OCI-M2 (cell line): ENCODE results near the gene PRPF6.

Source experiments
- DNase-seq: peaks from one replicate; lab custom pipeline; 2025; ENCODE audit not compliant: unreplicated experiment; lab: John Stamatoyannopoulos, UW

Gene PRPF6

DNA sequence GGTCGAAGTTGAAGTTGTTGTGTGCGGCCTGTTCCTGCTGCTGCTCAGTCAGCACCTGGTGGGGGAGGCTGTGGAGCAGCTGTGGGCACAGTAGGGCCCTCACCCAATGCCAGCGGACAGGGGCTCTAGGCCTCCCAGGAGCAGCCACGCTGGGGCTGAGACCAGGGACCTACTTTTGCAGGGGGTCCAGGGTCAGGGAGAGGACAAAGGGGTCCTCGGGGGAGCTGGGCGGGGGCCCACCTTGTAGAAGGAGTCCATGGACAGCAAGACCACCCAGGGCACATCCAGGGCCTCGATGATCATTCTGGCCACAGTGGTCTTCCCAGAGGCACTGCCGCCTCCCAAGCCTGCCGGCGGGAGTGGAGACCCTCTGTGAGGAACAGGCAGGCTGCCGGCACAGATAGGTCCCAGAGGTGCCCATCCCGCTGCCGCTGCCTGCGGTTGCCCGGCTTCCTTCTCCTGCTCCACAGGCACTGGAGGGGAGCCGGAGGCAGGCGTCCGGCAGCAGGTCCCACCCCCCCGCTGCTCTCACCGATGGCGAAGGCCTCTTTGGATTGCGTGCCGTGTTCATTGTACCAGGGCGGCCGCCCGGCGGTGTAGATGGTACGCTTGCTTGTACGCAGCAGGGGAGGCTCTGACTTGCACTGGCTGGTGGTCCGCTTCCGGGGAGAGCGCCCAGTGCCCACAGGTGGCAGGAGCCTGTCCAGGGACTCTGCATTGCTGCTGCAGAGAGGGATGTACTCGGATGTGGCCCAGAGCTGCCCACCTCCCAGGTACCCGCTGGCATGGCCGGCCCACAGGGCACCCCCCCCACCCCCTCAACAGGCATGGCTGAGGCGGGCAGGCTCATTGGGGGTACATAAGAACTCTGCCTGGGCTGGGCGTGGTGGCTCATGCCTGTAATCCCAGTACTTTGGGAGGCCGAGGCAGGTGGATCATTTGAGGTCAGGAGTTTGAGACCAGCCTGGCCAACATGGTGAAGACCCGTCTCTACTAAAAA is 34.7 kb upstream of the PRPF6 start:
- DNase-seq, result no peak

DNA sequence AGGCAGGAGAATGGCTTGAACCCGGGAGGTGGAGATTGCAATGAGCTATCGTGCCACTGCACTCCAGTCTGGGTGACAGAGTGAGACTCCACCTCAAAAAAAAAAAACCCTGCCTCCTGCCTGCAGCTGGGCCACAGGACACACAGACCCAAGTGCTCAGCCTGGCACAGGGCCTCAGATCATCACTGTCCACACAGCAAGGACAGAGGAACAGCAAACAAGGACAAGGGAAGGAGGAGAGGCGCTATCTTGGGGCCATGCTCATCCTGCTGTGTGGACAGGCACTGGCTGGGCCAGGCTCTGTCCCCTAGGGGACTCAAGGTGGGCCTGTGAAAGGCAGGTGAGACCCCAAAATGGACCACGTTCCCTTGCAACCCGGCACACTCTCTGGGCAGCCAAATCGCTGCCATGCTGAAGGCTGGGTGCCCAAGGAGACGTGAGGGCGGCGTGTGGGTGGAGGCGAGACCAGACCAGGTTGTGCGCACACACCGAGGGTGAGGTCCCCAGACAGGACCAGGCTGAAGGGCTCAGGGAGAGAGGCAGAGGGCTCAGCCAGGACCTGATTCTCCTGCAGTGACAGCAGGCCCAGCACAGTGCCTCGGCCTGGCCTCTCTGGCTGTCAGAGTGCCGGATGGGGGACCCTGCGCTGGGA is 33.8 kb upstream of the PRPF6 start:
- DNase-seq, result no peak

- DNase-seq, result no peak
Measured at GRCh38 chr20:63947638-63948456, 33.1 kb upstream of the PRPF6 start.

DNA sequence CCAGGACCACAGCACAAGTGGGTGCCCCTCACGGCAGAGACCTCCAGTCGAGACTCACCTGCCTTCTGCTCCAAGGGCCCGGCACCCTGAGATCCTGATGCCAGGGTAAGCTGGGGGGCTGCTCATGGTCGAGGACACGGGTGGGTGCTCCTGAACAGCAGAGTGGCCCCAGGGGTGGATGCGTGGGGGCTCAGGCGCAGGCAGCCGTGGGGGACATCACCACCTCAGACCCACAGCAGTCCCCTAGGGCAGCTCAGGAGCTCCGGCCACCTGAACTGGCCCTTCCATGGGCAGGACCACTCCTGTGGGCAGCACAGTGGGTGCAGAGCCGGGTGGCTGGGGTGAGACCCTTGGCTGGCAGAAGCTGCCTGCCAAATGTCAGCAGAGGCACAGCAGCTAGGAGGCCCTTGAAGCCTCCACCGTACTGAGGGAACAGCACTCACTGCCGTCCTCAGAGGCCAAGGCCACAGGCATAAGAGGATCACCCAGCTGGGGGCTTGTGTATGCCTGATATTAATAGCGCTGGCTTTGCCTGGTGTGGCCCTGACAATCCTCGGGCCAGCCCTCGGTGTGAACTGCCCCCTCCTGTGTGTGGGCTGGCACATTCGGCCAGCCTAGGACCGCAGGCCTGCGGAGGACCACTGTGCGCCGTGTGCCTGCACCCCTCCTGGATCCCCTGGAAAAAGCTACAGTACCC is 30.1 kb upstream of the PRPF6 start:
- no peak for DNase-seq

GRCh38 chr20:63951398-63952209 is 29.3 kb upstream of the PRPF6 start:
- no peak for DNase-seq

DNA sequence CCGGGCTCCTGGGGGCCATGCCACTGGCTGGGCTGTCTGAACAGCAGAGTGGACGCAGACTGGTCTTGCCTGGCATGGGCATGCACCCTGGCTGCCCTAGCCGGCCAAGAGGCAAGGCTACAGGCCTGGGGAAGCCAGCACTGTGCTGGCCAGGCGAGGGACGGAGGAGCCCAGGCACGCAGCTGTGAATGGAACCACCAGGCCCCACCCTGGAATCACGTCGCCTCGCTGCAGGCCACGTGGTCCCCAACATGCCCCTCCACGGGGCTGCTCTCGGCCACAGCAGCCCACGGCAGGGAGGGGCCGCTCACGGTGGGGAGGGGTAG is 28.8 kb upstream of the PRPF6 start:
- no peak for DNase-seq

- no peak for DNase-seq
Measured at GRCh38 chr20:63952769-63953168, 28.2 kb upstream of the PRPF6 start.

DNA sequence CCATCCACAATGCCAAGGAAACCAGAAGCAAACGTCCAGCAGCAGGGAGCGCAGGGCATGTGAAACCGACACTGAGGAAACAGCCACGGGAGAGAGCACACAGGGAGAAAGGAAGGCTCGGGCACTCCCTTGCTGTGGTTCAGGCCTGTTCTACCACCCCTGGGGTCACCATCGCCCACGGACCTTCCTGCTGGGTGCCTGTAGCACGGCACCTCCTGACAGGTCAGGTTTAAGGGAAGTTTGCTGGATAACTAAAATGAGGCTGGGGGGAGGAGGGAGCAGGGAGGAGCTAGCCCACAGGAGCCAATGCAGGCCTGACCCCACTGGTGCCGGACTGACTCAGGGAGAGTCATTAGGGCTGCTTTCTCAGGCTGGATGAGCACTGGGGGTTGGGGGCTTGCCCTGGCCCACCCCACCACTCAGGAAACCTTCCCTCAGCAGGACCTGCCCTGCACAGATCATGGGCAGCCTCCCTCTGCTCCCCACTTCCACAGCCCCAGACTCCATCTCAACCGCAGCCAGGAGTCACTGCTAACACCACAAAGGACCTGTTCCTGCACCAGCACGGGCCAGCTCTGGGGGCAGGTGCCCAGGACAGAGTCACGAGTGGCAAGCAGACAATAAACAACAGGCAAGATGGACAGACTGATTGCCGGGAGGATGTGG is 27.0 kb upstream of the PRPF6 start:
- no peak for DNase-seq

DNA sequence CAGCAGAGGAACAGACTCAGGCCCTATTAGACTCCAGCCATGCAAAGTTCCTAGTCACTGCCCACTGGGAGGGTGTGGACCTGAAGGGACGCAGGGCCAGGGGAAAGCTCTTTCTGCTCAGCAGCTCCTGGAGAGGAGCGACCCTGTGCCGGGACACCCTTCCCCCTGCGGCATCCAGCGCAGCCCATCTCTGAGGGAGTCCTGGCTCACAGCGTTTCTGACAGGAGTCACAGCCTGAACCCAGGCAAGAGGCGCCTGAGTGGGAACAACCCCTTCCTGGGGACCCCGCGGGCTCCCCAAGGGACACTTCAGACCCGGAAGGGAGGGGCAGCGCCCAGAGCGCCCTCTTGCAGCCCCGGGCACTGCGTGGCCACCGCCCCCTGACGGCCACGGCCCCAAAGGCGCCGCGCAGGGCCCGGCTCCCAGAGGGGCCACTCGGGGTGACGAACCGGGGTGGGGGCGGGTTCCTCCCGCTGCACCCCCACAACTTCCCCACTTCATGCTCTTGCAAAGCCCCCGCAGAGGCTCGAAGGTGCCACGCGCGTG is 25.6 kb upstream of the PRPF6 start:
- DNase-seq, result no peak

- no peak for DNase-seq
Measured at GRCh38 chr20:63955827-63956663, 24.9 kb upstream of the PRPF6 start, which contains the start of gene UCKL1. Gene UCKL1, minus strand, starts transcription at chr20:63956416. Its CDS starts 44 bp downstream, at chr20:63956372.

DNA sequence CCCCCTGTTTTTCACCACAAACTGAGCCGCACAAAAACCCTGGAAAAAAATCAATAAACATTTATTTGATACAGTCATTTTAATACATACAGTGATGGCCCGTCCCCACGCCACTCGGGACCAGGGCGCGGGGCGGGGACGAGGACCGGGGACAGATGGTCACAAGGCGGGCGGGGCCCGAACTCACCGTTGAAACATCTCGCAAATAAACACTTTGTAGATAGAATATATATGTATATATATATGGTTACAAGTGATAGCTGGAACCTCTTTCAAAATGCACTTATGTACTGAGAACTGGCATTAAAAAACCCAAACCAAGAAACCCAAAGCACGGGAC is 24.3 kb upstream of the PRPF6 start:
- no peak for DNase-seq

DNA sequence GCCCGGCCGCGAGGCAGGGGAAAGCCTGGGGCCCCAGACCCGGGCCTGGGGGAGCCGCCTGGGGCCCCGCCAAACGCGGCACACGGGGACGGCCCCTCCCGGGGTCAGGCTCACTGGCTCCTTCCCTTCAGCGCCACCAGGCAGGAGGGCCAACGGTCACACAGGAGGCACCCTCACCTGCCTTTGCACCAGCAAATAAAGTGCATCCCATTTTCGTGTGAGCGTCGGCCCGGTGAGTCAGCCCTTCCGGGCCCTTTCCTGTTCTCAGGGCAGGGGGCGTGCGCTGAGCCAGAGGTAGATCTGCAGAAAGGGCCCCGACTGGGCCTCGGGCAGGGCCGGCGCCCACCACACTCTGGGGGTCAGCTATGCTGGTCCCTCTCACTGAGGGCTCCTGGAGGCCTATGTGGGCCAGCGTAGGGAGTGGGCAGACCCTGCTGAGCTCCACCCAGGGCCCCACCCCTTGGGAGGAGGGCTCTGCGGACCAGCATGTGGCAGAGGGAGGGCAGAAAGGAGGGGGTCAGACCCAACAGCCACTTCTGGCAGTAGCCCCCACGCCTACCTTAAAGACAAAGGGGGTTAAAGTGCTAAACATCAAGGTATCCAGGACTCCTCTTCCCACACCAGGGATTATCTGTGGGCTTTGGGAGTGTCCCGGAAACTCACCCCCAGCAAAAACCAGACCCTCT is 23.8 kb upstream of the PRPF6 start:
- DNase-seq, result no peak

GRCh38 chr20:63957690-63958441 is 23.1 kb upstream of the PRPF6 start:
- DNase-seq, result no peak

DNA sequence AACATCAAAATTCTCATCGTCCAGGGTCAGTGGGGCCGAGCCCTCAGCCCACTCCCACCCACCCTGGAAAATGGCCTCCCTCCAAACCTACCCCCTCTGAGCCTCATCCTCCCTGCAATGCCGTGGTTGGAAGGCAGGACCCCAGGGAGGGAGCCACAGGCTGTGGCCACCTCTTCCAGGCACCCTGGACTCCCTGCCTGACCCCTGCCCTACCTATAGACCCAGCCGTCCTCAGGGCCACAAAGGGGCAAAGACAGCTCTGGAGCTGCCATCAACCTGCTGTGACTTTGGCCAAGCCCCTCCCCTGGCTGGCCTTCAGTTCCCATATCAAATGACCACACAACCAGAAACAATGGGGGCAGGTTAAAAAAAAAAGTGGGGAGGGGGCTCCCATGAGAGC is 22.5 kb upstream of the PRPF6 start:
- DNase-seq, result no peak

DNA sequence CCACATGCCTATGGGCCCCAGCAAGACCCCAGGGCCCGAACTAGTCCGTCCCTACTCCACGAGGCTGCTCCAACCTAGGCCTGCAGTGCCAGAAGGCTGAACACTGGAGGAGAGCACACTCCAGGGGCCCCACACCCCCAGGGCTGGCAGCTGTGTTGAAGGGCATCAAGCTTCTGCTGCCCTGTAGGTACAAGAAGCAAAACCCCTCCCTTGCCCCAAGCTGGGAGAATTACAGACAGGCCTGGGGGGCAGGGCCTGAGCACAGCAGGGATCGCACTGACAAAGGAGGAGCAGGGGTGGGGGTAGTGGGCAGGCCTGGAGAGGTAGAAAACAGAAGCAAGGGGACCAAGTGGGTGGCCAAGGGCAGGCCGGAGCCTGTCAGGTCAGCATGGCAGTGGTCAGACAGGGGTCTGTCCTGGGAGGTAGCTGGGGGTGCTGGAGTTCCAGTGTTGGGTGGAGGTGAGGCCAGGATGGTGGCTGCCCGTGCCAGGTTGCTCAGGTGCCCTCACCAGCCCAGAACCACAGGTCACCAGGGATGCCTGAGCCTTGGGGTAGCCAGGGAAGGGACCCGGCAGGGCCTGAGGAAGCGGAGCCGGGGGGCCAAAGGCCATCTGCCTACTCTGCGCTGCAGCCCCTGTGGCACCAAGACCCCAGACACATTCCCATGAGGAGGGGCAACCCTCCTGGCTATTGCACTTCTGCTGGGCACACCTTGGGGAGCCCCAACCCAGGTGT is 21.8 kb upstream of the PRPF6 start:
- DNase-seq, result no peak

DNA sequence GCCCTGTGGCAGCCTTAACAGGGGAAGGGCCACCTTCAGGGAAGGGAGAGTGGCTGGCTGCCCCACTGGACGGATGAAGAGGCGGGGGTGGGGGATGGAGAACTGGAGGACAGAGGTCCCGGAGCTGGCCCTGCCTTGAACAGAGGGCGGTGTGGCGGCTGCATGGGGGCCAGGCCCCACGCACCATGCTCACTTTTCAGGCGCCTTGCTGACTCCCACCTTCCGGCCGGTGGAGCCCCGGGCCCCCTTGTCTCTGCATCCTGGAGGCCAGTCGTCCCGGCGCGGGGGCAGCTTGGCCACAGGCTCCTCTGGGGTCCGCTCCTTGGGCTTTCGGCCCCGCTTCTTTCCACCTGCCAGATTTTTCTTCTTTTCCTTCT is 21.2 kb upstream of the PRPF6 start:
- no peak for DNase-seq
